Breast epithelium (tissue), 3 donors: ENCODE data around the gene PANK3.

ENCODE experiments used
- POLR2A ChIP-seq: fragments of 450-650 bp; IDR thresholded peaks from one replicate; pipeline ENCODE4 v1.6.1; 2016; ENCODE audit warnings: antibody characterized with exemption, mild to moderate bottlenecking, moderate library complexity
- POLR2AphosphoS5 ChIP-seq, 3 donors: sonication (generic); formaldehyde crosslinking; IDR thresholded peaks; one replicate each; pipeline ENCODE4 v1.6.1; 2017; ENCODE audit warnings: antibody characterized with exemption in 3 of 3
- TF ChIP-seq, protein P1 (sequence below), 3 donors: fragments of 450-650 bp; IDR thresholded peaks; one replicate each; pipeline ENCODE4 v1.5.1; 2016 to 2017; ENCODE audit warnings: antibody characterized with exemption in 3 of 3, mild to moderate bottlenecking in 3 of 3, moderate library complexity in 3 of 3

DNA sequence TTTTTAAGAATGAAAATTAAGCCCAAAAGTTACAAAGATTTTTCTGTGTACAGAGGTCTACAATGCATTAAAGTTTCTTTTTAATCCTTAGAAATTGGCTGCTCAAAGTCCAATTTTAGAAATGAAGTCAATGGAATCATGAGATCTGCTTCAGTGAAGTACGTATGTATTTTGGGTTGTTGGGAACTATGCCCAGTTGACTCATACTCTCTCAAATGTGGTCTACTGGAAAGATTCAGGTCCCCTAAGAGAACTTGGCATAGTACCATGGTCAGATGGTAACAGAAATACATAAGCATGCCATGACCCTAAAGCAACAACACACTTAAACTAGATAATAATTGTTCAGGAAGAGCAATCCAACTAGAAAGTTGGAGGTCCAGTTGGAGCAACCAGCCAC, 27.0 kb downstream of the PANK3 start:
- TF ChIP-seq, protein P1, sequence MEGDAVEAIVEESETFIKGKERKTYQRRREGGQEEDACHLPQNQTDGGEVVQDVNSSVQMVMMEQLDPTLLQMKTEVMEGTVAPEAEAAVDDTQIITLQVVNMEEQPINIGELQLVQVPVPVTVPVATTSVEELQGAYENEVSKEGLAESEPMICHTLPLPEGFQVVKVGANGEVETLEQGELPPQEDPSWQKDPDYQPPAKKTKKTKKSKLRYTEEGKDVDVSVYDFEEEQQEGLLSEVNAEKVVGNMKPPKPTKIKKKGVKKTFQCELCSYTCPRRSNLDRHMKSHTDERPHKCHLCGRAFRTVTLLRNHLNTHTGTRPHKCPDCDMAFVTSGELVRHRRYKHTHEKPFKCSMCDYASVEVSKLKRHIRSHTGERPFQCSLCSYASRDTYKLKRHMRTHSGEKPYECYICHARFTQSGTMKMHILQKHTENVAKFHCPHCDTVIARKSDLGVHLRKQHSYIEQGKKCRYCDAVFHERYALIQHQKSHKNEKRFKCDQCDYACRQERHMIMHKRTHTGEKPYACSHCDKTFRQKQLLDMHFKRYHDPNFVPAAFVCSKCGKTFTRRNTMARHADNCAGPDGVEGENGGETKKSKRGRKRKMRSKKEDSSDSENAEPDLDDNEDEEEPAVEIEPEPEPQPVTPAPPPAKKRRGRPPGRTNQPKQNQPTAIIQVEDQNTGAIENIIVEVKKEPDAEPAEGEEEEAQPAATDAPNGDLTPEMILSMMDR (IDR thresholded peaks at IDR 0.05): no peak
- TF ChIP-seq POLR2A (no peak), POLR2AphosphoS5 (IDR thresholded peaks at IDR 0.05) (no peak)
